ENCODE data around the gene ASAP2.

The ASAP2 gene

GRCh38 chr2:9328931-9329330 is 122.3 kb downstream of the ASAP2 start:
- H3K4me2 ChIP-seq (ENCODE audit: low read length) = no peak overlapping the region
- H3K4me1 ChIP-seq (ENCODE audit: insufficient read depth, low read length, severe bottlenecking) = peaks cover 4% of the 10 kb centered on the region
- no peaks in the 10 kb centered on the region for H3F3A ChIP-seq (ENCODE audit: insufficient read depth, low read length)
- H3K27me3 ChIP-seq (ENCODE audit: insufficient read depth, low read length) = 0 out of 2 replicates have a peak, but pooled peaks cover 3% of the 10 kb centered on the region
- no peaks in the 10 kb centered on the region for H3K36me3 ChIP-seq (ENCODE audit: insufficient read depth, low read length)
- no peaks in the 10 kb centered on the region for H4K20me1 ChIP-seq (ENCODE audit: insufficient read depth, low read length)
- no peak overlapping the region for H3K4me3 ChIP-seq (ENCODE audit: low read depth, low read length, poor library complexity, severe bottlenecking)
- H2AFZ ChIP-seq (ENCODE audit: low read length) = no peak overlapping the region
- no peak for TF ChIP-seq CTCF (IDR thresholded peaks at IDR 0.05; ENCODE audit: low read length)
- TF ChIP-seq EZH2 (IDR thresholded peaks at IDR 0.05; ENCODE audit: borderline replicate concordance, low read length) = no peak
- H3K79me2 ChIP-seq (ENCODE audit: insufficient read depth, low read length) = no peaks in the 10 kb centered on the region
- no peaks in the 10 kb centered on the region for H3K9me2 ChIP-seq (ENCODE audit: low read depth, low read length)
- H3K9me3 ChIP-seq (ENCODE audit: low read length) = no peaks in the 10 kb centered on the region
- no peak overlapping the region for H3K27ac ChIP-seq (ENCODE audit: low read depth, low read length, poor library complexity, severe bottlenecking)
- H3K9ac ChIP-seq (ENCODE audit: low read length) = no peak overlapping the region

GRCh38 chr2:9329497-9329896 is 122.9 kb downstream of the ASAP2 start:
- Histone ChIP-seq H3K4me3 (ENCODE audit: low read depth, low read length, poor library complexity, severe bottlenecking) (no peak overlapping the region), H2AFZ (ENCODE audit: low read length) (no peak overlapping the region), H3K36me3 (ENCODE audit: insufficient read depth, low read length) (no peaks in the 10 kb centered on the region), H3K27ac (ENCODE audit: low read depth, low read length, poor library complexity, severe bottlenecking) (no peak overlapping the region), H3K27me3 (ENCODE audit: insufficient read depth, low read length) (0 out of 2 replicates have a peak, but pooled peaks cover 3% of the 10 kb centered on the region), H3K79me2 (ENCODE audit: insufficient read depth, low read length) (no peaks in the 10 kb centered on the region), H4K20me1 (ENCODE audit: insufficient read depth, low read length) (no peaks in the 10 kb centered on the region), H3K9ac (ENCODE audit: low read length) (no peak overlapping the region), H3F3A (ENCODE audit: insufficient read depth, low read length) (no peaks in the 10 kb centered on the region), H3K4me1 (ENCODE audit: insufficient read depth, low read length, severe bottlenecking) (peaks cover 4% of the 10 kb centered on the region), H3K4me2 (ENCODE audit: low read length) (no peak overlapping the region), H3K9me3 (ENCODE audit: low read length) (no peaks in the 10 kb centered on the region), H3K9me2 (ENCODE audit: low read depth, low read length) (no peaks in the 10 kb centered on the region)
- TF ChIP-seq CTCF (IDR thresholded peaks at IDR 0.05; ENCODE audit: low read length) = no peak
- no peak for TF ChIP-seq EZH2 (IDR thresholded peaks at IDR 0.05; ENCODE audit: borderline replicate concordance, low read length)

- Histone ChIP-seq H3K79me2 (ENCODE audit: insufficient read depth, low read length) (no peaks in the 10 kb centered on the region), H3K4me3 (ENCODE audit: low read depth, low read length, poor library complexity, severe bottlenecking) (no peak overlapping the region), H3K4me2 (ENCODE audit: low read length) (no peak overlapping the region), H3K27ac (ENCODE audit: low read depth, low read length, poor library complexity, severe bottlenecking) (no peak overlapping the region), H3K36me3 (ENCODE audit: insufficient read depth, low read length) (no peaks in the 10 kb centered on the region), H3F3A (ENCODE audit: insufficient read depth, low read length) (no peaks in the 10 kb centered on the region), H3K9ac (ENCODE audit: low read length) (no peak overlapping the region), H3K9me2 (ENCODE audit: low read depth, low read length) (no peaks in the 10 kb centered on the region), H2AFZ (ENCODE audit: low read length) (no peak overlapping the region), H3K9me3 (ENCODE audit: low read length) (no peaks in the 10 kb centered on the region), H3K4me1 (ENCODE audit: insufficient read depth, low read length, severe bottlenecking) (peaks cover 12% of the 10 kb centered on the region), H4K20me1 (ENCODE audit: insufficient read depth, low read length) (no peaks in the 10 kb centered on the region), H3K27me3 (ENCODE audit: insufficient read depth, low read length) (0 out of 2 replicates have a peak, but pooled peaks cover 3% of the 10 kb centered on the region)
- no peak for TF ChIP-seq EZH2 (IDR thresholded peaks at IDR 0.05; ENCODE audit: borderline replicate concordance, low read length)
- TF ChIP-seq CTCF (IDR thresholded peaks at IDR 0.05; ENCODE audit: low read length) = no peak
Measured at GRCh38 chr2:9330612-9331270, 124.1 kb downstream of the ASAP2 start.
